PC-3 (cell line): Measurements from ENCODE around the gene KAZN. TPM values are rescaled to one million over a fixed set of nuclear protein-coding genes. Genes with fewer than 3 reads are reported as not detected.
A peak's percentile ranks its signal among the peaks of the same experiment; 100 is the strongest.

ENCODE experiments used
- ATAC-seq: fragments of 200-7000 bp; cut with Tn5 transposase; 2 replicates; pipeline ENCODE4 v1.9.1; 2020; ENCODE audit warnings: mild to moderate bottlenecking, moderate library complexity
- BruUV-seq: library from RNA; stranded (reverse); fragments of 400-500 nt; replicated peaks from 2 replicates; lab custom pipeline; 2021; lab: Mats Ljungman, UMichigan
- CTCF ChIA-PET: fragments of 300-600 bp; sonication (Branson Sonifier 250); formaldehyde crosslinking; loops from one replicate; lab custom pipeline; 2022; ENCODE audit warnings: antibody characterized with exemption; lab: Charles Lee
- POLR2A ChIA-PET: fragments of 300-600 bp; sonication (Branson Sonifier 250); formaldehyde crosslinking; loops from one replicate; lab custom pipeline; 2022; ENCODE audit warnings: antibody characterized with exemption; ENCODE audit not compliant: unreplicated experiment; lab: Charles Lee
- DNase-seq: peaks from one replicate; pipeline ENCODE4 v3.0.0-alpha.2; 2015
- H2AFZ ChIP-seq: fragments of 300-600 bp; sonication (generic); 2 replicates; pipeline ENCODE4 v1.6.0; 2016; ENCODE audit warnings: antibody characterized with exemption, low read length
- H3F3A ChIP-seq: fragments of 300-600 bp; sonication (generic); one replicate; pipeline ENCODE4 v1.6.0; 2017; ENCODE audit warnings: antibody characterized with exemption, low read length, control low read depth, mild to moderate bottlenecking; ENCODE audit not compliant: unreplicated experiment
- H3K27ac ChIP-seq: fragments of 300-600 bp; sonication (generic); 2 replicates; pipeline ENCODE4 v1.5.1; 2016; ENCODE audit warnings: mild to moderate bottlenecking, low read length
- H3K27me3 ChIP-seq: fragments of 300-600 bp; sonication (generic); 2 replicates; pipeline ENCODE4 v1.6.1; 2016; ENCODE audit warnings: low read length, mixed read lengths
- H3K36me3 ChIP-seq: fragments of 300-600 bp; sonication (generic); 2 replicates; pipeline ENCODE4 v1.6.1; 2016; ENCODE audit warnings: low read depth, mixed run types, low read length, mixed read lengths
- H3K4me1 ChIP-seq: fragments of 300-600 bp; sonication (generic); 2 replicates; pipeline ENCODE4 v1.5.1; 2016; ENCODE audit warnings: low read length; ENCODE audit not compliant: insufficient read depth
- H3K4me2 ChIP-seq: fragments of 300-600 bp; sonication (generic); 2 replicates; pipeline ENCODE4 v1.6.0; 2016; ENCODE audit warnings: low read length
- H3K4me3 ChIP-seq: fragments of 300-600 bp; sonication (generic); 2 replicates; pipeline ENCODE4 v1.5.1; 2016; ENCODE audit warnings: mild to moderate bottlenecking, low read length, mixed read lengths
- H3K79me2 ChIP-seq: fragments of 300-600 bp; sonication (generic); 2 replicates; pipeline ENCODE4 v1.6.1; 2017; ENCODE audit warnings: low read length, mixed read lengths
- H3K9ac ChIP-seq: fragments of 300-600 bp; sonication (generic); 2 replicates; pipeline ENCODE4 v1.6.0; 2016; ENCODE audit warnings: mild to moderate bottlenecking, low read length
- H3K9me2 ChIP-seq: fragments of 300-600 bp; sonication (generic); replicated peaks from 2 replicates; pipeline ENCODE4 v1.6.1; 2016; ENCODE audit warnings: mixed run types, low read length, mixed read lengths
- H3K9me3 ChIP-seq: fragments of 300-600 bp; sonication (generic); 2 replicates; pipeline ENCODE4 v1.6.1; 2016; ENCODE audit warnings: low read length, mixed read lengths
- H4K20me1 ChIP-seq: fragments of 300-600 bp; sonication (generic); 2 replicates; pipeline ENCODE4 v1.6.1; 2016; ENCODE audit warnings: low read length, mixed read lengths
- EZH2 ChIP-seq: fragments of 300-600 bp; sonication (generic); IDR thresholded peaks from one replicate; pipeline ENCODE4 v1.6.1; 2017; ENCODE audit warnings: antibody characterized with exemption, mild to moderate bottlenecking, low read length; ENCODE audit not compliant: unreplicated experiment
- EZH2phosphoT487 ChIP-seq: fragments of 300-600 bp; sonication (generic); IDR thresholded peaks from 2 replicates; pipeline ENCODE4 v1.6.1; 2018; ENCODE audit warnings: mild to moderate bottlenecking, antibody characterized with exemption, low read length, borderline replicate concordance
- intact Hi-C: fragments of 100-400 bp; cut with micrococcal nuclease; formaldehyde crosslinking; loops from 2 replicates; pipeline ENCODE4 v1.9.0; 2023
- total RNA-seq: library from RNA; depleted of rRNA; stranded (reverse); fragments of >200 nt; gene quantifications from 2 replicates; pipeline ENCODE4 v1.2.3, GENCODE V29; 2014
- TF ChIP-seq, protein P1 (sequence below): fragments of 300-600 bp; sonication (generic); conservative IDR thresholded peaks from 2 replicates; pipeline ENCODE4 v1.5.1; 2017; ENCODE audit warnings: antibody characterized with exemption, low read depth, mild to moderate bottlenecking, low read length

The KAZN gene
- total RNA-seq, 1 experiment from 2014 or later = 2.0 TPM

DNA sequence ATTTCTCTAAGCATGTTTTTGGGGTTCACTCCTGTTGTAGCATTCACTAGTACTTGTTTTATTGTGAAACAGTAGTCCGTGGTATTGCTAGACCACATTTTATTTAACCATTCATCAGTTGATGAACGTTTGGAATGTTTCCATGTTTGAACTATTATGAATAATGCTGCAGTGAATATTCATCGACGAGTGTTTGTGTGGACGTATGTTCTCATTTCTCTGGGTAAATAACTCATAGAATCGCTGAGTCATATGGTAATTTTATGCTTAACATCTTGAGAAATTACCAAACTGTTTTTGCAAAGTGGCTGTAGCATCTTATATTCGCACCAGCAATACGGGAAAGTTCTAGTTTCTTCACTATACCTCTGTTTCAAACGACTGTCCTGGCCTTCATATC, 28.0 kb upstream of the KAZN start:
- H3K36me3 ChIP-seq = no peaks in the 10 kb centered on the region
- H4K20me1 ChIP-seq = no peaks in the 10 kb centered on the region
- intact Hi-C loops = loop anchor here (1.0 to 2.0 kb wide), 2 partner anchors 84 to 198 kb away; no protein-coding TSS in a partner anchor
- peak overlapping the region; percentile 8 for H3K27ac ChIP-seq
- peaks cover 5% of the 10 kb centered on the region; the same call in 1 of the 2 replicates for H3K9me3 ChIP-seq
- peaks cover 11% of the 10 kb centered on the region for H3K4me1 ChIP-seq
- H3K9ac ChIP-seq = no peak overlapping the region
- DNase-seq (peak; percentile 92), ATAC-seq (peak; percentile 90)
- peak overlapping the region; percentile 11; the same call in 1 of the 2 replicates for H3K4me2 ChIP-seq
- H2AFZ ChIP-seq = no peak overlapping the region
- no peaks in the 10 kb centered on the region for H3K9me2 ChIP-seq
- TF ChIP-seq, protein P1, sequence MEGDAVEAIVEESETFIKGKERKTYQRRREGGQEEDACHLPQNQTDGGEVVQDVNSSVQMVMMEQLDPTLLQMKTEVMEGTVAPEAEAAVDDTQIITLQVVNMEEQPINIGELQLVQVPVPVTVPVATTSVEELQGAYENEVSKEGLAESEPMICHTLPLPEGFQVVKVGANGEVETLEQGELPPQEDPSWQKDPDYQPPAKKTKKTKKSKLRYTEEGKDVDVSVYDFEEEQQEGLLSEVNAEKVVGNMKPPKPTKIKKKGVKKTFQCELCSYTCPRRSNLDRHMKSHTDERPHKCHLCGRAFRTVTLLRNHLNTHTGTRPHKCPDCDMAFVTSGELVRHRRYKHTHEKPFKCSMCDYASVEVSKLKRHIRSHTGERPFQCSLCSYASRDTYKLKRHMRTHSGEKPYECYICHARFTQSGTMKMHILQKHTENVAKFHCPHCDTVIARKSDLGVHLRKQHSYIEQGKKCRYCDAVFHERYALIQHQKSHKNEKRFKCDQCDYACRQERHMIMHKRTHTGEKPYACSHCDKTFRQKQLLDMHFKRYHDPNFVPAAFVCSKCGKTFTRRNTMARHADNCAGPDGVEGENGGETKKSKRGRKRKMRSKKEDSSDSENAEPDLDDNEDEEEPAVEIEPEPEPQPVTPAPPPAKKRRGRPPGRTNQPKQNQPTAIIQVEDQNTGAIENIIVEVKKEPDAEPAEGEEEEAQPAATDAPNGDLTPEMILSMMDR = no peak
- TF ChIP-seq EZH2phosphoT487 (no peak), EZH2 (no peak)
- CTCF ChIA-PET = no interaction called here
- H3F3A ChIP-seq = no peaks in the 10 kb centered on the region
- POLR2A ChIA-PET = no interaction called here
- H3K27me3 ChIP-seq = no peaks in the 10 kb centered on the region
- no peak overlapping the region for H3K4me3 ChIP-seq
- no TSS peak for BruUV-seq
- no peaks in the 10 kb centered on the region for H3K79me2 ChIP-seq

DNA sequence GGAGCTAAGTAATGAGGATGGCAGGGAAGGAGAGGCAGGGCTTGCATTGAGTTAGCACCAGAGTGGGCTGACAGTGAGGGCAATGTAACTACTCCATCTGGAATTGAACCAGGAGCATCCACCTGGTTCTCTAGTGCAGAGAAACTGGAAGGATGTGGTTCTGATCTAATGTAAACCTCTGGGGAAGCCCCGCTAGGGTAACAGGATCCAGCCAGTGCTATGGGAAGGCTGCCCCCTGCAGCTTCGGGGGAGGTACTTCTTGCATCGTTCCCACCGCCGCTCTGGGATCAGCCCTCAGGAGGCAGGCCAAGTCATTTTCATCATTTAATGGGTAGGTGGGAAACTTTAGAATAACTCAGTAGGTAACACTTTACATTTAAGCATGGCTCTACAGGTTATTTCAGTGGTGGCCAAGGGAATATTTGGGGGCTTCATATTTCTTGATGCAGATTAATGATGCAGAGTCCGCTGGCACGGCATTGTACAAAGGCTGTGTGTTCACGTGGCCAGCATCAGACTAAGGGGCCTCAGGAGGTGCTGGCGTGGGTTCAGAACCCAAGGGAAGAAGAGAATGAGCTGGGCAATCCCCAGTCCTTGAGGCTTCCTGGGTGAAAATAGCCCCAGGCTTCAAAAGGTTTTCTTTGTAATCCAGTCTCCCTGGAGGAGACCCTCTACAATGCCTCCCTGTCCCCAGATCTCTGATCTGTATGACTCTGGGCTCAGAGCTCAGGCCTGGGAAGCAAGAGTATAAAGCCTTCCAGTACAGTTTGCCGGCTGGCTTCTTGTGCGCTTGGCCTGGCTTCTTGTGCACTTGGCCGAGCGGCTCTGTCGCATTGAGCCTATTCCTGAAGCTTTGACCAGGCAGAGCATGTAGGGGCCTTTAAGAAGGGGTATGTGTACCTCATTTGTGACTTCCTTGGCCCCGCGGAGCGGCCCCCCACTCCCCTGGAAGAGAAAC, 26.4 kb upstream of the KAZN start:
- intact Hi-C loops = loop anchor here (2.0 kb wide), 1 partner anchor 85 kb away; no protein-coding TSS in a partner anchor
- Histone ChIP-seq H3K9me2 (no peaks in the 10 kb centered on the region), H3K9ac (no peak overlapping the region), H3K79me2 (no peaks in the 10 kb centered on the region), H3K4me1 (peaks cover 10% of the 10 kb centered on the region), H3K4me2 (no peak overlapping the region), H3K9me3 (no peaks in the 10 kb centered on the region), H3K36me3 (no peaks in the 10 kb centered on the region), H2AFZ (no peak overlapping the region), H3K4me3 (no peak overlapping the region), H4K20me1 (no peaks in the 10 kb centered on the region), H3K27ac (no peak overlapping the region), H3K27me3 (no peaks in the 10 kb centered on the region), H3F3A (no peaks in the 10 kb centered on the region)
- BruUV-seq = no TSS peak
- TF ChIP-seq, protein P1 = peak; percentile 47; the same call in 1 of the 2 replicates
- no peak for TF ChIP-seq EZH2phosphoT487
- POLR2A ChIA-PET = no interaction called here
- CTCF ChIA-PET = no interaction called here
- peak; percentile 10 for DNase-seq
- ATAC-seq = no peak

DNA sequence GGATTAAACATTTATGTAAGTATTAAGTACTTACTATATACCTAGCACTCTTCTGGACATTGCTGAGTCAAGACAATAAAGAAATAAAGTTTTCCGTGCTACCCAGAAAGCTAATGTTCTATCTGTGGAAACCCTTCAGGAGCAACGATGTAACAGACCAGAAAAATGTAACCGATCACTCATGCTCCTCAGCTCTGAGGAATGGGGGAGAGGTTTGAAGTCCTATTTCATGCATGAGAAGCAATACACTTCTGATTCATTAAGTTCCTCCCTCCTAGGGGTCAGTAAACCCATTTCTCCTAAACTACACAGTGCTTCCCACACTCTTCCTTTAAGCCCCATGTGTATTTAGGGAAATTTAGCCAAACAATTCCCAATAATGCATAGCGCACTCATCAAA, 25.6 kb upstream of the KAZN start:
- Histone ChIP-seq H3K4me2 (no peak overlapping the region), H3K27me3 (no peaks in the 10 kb centered on the region), H3F3A (no peaks in the 10 kb centered on the region), H3K4me1 (peaks cover 14% of the 10 kb centered on the region), H4K20me1 (no peaks in the 10 kb centered on the region), H3K9me3 (no peaks in the 10 kb centered on the region), H3K9ac (no peak overlapping the region), H3K4me3 (no peak overlapping the region), H3K36me3 (no peaks in the 10 kb centered on the region), H2AFZ (no peak overlapping the region), H3K79me2 (no peaks in the 10 kb centered on the region), H3K27ac (no peak overlapping the region), H3K9me2 (no peaks in the 10 kb centered on the region)
- ChIA-PET POLR2A (no interaction called here), CTCF (no interaction called here)
- intact Hi-C loops = no loop called here
- DNase-seq (no peak), ATAC-seq (no peak)
- TF ChIP-seq EZH2 (no peak), EZH2phosphoT487 (no peak)
- TF ChIP-seq, protein P1 = no peak
- no TSS peak for BruUV-seq
